ENCODE measurements around the gene FILIP1.
A peak's percentile ranks its signal among the peaks of the same experiment; 100 is the strongest.

FILIP1 gene

DNA sequence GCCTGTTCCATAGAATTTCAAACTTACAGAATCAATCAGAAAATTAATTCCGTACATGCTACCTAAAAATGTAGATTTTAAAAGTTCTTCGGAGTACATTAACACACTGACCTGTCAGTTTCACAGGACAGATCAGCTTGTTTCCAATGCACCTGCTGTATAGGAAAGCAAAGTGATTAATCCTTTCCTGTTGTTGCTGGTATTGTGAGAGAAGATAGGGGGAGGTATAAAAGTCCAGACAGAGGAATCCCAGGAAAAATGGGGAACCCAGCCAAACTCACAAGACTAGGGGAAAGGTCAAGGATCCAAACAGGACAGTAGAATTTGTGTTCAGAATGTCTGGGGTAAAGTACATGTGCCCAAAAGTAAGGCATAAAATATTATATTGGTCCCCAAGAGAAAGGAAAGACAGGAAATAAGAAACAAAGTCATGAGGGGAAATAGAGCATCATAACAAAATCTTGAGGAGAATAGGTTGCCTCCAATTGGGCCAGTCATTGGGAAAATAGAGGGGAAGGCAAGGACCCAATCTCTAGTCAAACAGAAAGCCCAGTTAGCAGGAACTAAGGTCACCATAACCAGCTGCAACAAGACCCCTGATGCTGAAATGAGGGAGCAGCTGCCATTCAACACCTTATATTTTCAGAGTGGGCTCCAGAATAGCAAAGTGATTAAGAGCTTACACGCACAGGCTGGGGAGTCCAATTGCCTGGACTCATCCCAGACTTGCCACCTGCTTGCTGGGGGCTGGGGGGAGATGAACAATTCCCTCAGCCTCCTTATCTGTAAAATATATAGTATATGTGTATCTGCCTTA lies 10.3 kb downstream of the FILIP1 start:
- H3K36me3 ChIP-seq (ENCODE audit: control insufficient read depth in 5 of 5, insufficient read depth in 5 of 5, low read length in 5 of 5): no peaks in the 10 kb centered on the region
- H3K9ac ChIP-seq (ENCODE audit: low read length in 5 of 5): no peak overlapping the region
- H3K4me1 ChIP-seq (ENCODE audit: control insufficient read depth in 5 of 5, insufficient read depth in 5 of 5, low read length in 5 of 5): peaks cover 4 to 52% (median 29%) of the 10 kb centered on the region in 5 donors
- H3K9me3 ChIP-seq (ENCODE audit: control insufficient read depth in 5 of 5, low read length in 5 of 5): no peaks in the 10 kb centered on the region
- H3K27me3 ChIP-seq (ENCODE audit: control insufficient read depth in 5 of 5, insufficient read depth in 4 of 5, low read length in 5 of 5): no peaks in the 10 kb centered on the region
- no peak overlapping the region for H3K4me3 ChIP-seq (ENCODE audit: low read depth in 1 of 5, low read length in 5 of 5)
- peak overlapping the region; percentile 15 for H3K27ac ChIP-seq (ENCODE audit: low read depth, low read length)

DNA sequence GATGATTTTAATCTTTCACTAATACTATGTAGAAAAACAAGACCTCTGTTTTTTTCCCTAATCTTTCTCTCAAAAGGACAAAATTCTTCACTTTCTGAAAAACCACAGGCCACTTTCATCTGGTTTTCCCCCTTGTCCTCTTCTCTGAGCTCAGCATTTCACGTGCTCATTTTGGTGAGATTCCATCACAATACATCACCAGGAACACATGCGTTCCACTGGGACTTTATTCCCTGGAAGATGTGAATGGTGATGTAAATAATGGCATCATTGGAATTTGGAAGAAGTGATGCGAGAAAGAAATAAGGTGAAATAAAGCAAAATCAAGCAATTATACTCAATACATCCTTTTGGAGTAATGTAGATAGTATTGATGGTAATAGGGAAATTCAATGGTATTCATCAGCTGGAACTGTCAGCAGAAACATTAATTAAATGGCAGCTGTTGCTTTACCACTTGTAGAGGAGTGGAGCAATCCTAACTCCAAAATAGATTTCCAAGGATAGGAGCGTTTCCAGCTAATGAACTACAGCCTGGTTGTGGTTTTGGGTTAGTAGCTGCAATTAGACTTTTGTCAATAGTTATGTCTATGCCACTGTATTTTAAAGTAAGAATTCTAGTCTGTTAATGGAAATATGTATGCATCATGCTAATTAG lies 11.5 kb downstream of the FILIP1 start:
- Histone ChIP-seq H3K4me1 (ENCODE audit: control insufficient read depth in 5 of 5, insufficient read depth in 5 of 5, low read length in 5 of 5) (peaks cover 4 to 43% (median 22%) of the 10 kb centered on the region in 5 donors), H3K4me3 (ENCODE audit: low read depth in 1 of 5, low read length in 5 of 5) (no peak overlapping the region), H3K36me3 (ENCODE audit: control insufficient read depth in 5 of 5, insufficient read depth in 5 of 5, low read length in 5 of 5) (no peaks in the 10 kb centered on the region), H3K27ac (ENCODE audit: low read depth, low read length) (peak overlapping the region; percentile 63), H3K9me3 (ENCODE audit: control insufficient read depth in 5 of 5, low read length in 5 of 5) (no peaks in the 10 kb centered on the region), H3K27me3 (ENCODE audit: control insufficient read depth in 5 of 5, insufficient read depth in 4 of 5, low read length in 5 of 5) (no peaks in the 10 kb centered on the region), H3K9ac (ENCODE audit: low read length in 5 of 5) (no peak overlapping the region)

DNA sequence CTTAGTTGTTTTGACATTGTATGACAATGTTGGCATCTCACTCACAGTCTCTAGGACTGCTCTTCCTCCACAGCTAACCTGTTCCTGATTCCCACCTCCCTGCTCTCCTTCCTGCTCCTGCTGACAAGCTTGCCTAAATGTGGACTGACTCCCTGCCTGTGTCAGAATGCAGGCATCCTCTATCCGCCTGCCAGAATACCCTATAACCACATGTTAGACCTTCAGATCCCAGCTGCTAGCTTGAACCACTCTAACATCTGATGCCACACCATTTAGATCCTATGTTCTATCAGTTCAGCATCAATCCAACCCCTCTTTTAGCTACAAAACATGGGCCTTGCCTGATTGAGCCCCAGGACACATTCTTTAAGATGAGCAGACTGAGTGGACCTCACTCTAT lies 12.2 kb downstream of the FILIP1 start:
- Histone ChIP-seq H3K4me1 (ENCODE audit: control insufficient read depth in 5 of 5, insufficient read depth in 5 of 5, low read length in 5 of 5) (peaks cover 4 to 40% (median 22%) of the 10 kb centered on the region in 5 donors), H3K27me3 (ENCODE audit: control insufficient read depth in 5 of 5, insufficient read depth in 4 of 5, low read length in 5 of 5) (no peaks in the 10 kb centered on the region), H3K27ac (ENCODE audit: low read depth, low read length) (peak overlapping the region; percentile 63)

DNA sequence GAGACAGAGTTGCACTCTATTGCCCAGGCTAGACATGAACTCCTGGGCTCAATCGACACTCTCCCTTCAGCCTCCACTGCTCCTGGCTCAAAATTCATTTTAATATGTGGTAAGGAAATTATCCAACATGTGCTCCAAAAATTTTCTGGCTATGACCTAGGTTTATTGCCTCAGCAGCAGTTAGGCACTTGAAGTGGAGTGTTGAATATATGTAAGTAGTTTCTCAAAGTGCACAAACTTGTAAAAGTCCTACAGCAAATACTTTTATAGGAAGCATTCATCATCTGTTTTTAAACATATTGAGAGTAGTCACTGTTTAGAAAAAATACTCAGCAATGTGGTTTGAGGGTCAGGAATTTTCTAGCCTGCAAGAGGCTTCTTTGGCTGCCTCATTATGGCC lies 13.2 kb downstream of the FILIP1 start:
- H3K27me3 ChIP-seq (ENCODE audit: control insufficient read depth in 5 of 5, insufficient read depth in 4 of 5, low read length in 5 of 5): no peaks in the 10 kb centered on the region
- no peaks in the 10 kb centered on the region for H3K36me3 ChIP-seq (ENCODE audit: control insufficient read depth in 5 of 5, insufficient read depth in 5 of 5, low read length in 5 of 5)
- peaks cover 4 to 40% (median 22%) of the 10 kb centered on the region in 5 donors for H3K4me1 ChIP-seq (ENCODE audit: control insufficient read depth in 5 of 5, insufficient read depth in 5 of 5, low read length in 5 of 5)
- no peak overlapping the region for H3K9ac ChIP-seq (ENCODE audit: low read length in 5 of 5)
- H3K27ac ChIP-seq (ENCODE audit: low read depth, low read length): no peak overlapping the region
- H3K9me3 ChIP-seq (ENCODE audit: control insufficient read depth in 5 of 5, low read length in 5 of 5): no peaks in the 10 kb centered on the region
- H3K4me3 ChIP-seq (ENCODE audit: low read depth in 1 of 5, low read length in 5 of 5): no peak overlapping the region

More for the DNA sequence above, 12.2 kb downstream of the FILIP1 start:
- Histone ChIP-seq H3K9me3 (ENCODE audit: control insufficient read depth in 5 of 5, low read length in 5 of 5) (no peaks in the 10 kb centered on the region), H3K4me3 (ENCODE audit: low read depth in 1 of 5, low read length in 5 of 5) (no peak overlapping the region), H3K36me3 (ENCODE audit: control insufficient read depth in 5 of 5, insufficient read depth in 5 of 5, low read length in 5 of 5) (no peaks in the 10 kb centered on the region), H3K9ac (ENCODE audit: low read length in 5 of 5) (peak overlapping the region in 1 of 5 donors; percentile 39)

DNA sequence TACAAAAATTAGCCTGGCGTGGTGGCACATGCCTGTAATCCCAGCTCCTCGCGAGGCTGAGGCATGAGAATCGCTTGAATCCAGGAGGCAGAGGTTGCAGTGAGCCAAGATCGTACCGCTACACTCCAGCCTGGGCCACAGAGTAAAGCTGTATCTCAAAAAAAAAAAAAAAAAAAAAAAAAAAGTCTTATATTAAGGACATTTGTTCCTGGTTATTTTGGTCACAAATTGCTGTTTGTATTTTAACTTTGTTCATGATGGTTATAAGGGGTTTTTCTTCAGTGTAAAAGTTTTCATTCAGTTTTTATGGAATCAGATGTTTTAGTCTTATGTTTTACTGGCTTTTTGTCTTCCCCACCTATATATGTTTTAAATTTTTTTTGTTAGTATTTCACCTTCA lies 13.9 kb downstream of the FILIP1 start:
- H3K9me3 ChIP-seq (ENCODE audit: control insufficient read depth in 5 of 5, low read length in 5 of 5): no peaks in the 10 kb centered on the region
- H3K27ac ChIP-seq (ENCODE audit: low read depth, low read length): no peak overlapping the region
- H3K4me1 ChIP-seq (ENCODE audit: control insufficient read depth in 5 of 5, insufficient read depth in 5 of 5, low read length in 5 of 5): peaks cover 4 to 40% (median 22%) of the 10 kb centered on the region in 5 donors
- no peak overlapping the region for H3K9ac ChIP-seq (ENCODE audit: low read length in 5 of 5)
- no peaks in the 10 kb centered on the region for H3K27me3 ChIP-seq (ENCODE audit: control insufficient read depth in 5 of 5, insufficient read depth in 4 of 5, low read length in 5 of 5)
- no peak overlapping the region for H3K4me3 ChIP-seq (ENCODE audit: low read depth in 1 of 5, low read length in 5 of 5)
- H3K36me3 ChIP-seq (ENCODE audit: control insufficient read depth in 5 of 5, insufficient read depth in 5 of 5, low read length in 5 of 5): no peaks in the 10 kb centered on the region

DNA sequence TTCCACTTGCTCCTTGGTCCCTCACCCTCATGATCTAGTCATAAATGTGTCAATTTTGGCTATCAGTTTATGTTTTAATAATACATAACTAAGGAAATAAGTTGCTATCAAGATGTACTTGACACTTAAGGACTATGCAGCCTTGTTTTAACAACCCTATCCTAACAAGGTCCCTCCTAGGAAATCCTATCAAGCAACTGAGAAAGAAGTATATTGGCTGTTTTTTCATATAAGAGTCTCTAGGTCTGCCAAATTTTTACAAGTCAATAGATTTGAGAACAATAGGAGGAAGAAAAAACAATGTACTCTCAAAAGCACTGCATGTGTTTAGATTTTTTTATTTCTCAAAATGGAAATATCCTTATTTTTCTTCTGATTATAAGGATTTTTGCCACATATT lies 14.7 kb downstream of the FILIP1 start:
- Histone ChIP-seq H3K9ac (ENCODE audit: low read length in 5 of 5) (no peak overlapping the region), H3K27me3 (ENCODE audit: control insufficient read depth in 5 of 5, insufficient read depth in 4 of 5, low read length in 5 of 5) (no peaks in the 10 kb centered on the region), H3K36me3 (ENCODE audit: control insufficient read depth in 5 of 5, insufficient read depth in 5 of 5, low read length in 5 of 5) (no peaks in the 10 kb centered on the region), H3K4me3 (ENCODE audit: low read depth in 1 of 5, low read length in 5 of 5) (no peak overlapping the region), H3K27ac (ENCODE audit: low read depth, low read length) (no peak overlapping the region), H3K9me3 (ENCODE audit: control insufficient read depth in 5 of 5, low read length in 5 of 5) (no peaks in the 10 kb centered on the region), H3K4me1 (ENCODE audit: control insufficient read depth in 5 of 5, insufficient read depth in 5 of 5, low read length in 5 of 5) (peaks cover 4 to 40% (median 22%) of the 10 kb centered on the region in 5 donors)

DNA sequence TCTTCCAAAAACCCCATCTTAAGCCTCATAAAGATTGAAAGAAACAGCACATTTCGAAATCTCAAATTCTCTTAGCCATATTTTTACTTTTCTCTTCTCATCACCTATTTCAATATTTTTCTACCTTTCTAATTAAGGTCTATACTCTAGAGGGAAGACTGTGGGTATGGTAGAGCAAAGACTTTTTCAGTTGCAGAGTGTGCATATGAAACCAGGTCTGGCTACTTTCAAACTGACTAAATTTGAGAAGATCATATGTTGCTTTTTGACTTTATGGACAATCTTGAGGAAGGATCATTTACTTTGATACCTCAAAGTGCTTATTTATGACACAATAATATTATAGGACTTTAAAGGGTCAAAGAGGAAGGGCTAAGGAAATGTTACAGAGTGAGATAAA lies 20.7 kb downstream of the FILIP1 start:
- peaks cover 0 to 2% (median 0%) of the 10 kb centered on the region in 5 donors for H3K4me1 ChIP-seq (ENCODE audit: control insufficient read depth in 5 of 5, insufficient read depth in 5 of 5, low read length in 5 of 5)
- H3K4me3 ChIP-seq (ENCODE audit: low read depth in 1 of 5, low read length in 5 of 5): no peak overlapping the region
- no peaks in the 10 kb centered on the region for H3K27me3 ChIP-seq (ENCODE audit: control insufficient read depth in 5 of 5, insufficient read depth in 4 of 5, low read length in 5 of 5)
- H3K9ac ChIP-seq (ENCODE audit: low read length in 5 of 5): no peak overlapping the region
- no peaks in the 10 kb centered on the region for H3K36me3 ChIP-seq (ENCODE audit: control insufficient read depth in 5 of 5, insufficient read depth in 5 of 5, low read length in 5 of 5)
- no peak overlapping the region for H3K27ac ChIP-seq (ENCODE audit: low read depth, low read length)
- no peaks in the 10 kb centered on the region for H3K9me3 ChIP-seq (ENCODE audit: control insufficient read depth in 5 of 5, low read length in 5 of 5)

DNA sequence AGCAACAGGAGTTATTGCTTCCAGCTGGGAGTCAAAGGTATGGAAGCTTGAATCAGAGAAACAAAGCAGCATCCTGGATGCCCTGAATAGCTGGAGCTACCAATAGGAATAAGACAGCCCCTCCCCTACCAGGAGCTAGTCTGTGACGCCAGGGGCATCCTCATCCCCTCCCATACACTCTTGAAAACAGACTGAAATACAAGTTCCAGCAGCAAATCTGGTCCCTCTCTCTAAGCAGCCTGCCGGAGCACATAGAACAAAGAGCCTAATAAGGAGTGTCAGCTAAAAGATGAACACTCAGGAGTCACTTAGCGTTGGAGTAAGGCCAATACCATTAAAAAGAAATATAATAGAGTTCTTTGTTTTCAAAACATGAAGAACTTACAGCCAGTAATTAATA lies 25.6 kb downstream of the FILIP1 start:
- H3K27me3 ChIP-seq (ENCODE audit: control insufficient read depth in 5 of 5, insufficient read depth in 4 of 5, low read length in 5 of 5): peaks cover 0 to 1% (median 0%) of the 10 kb centered on the region in 5 donors
- H3K36me3 ChIP-seq (ENCODE audit: control insufficient read depth in 5 of 5, insufficient read depth in 5 of 5, low read length in 5 of 5): no peaks in the 10 kb centered on the region
- H3K4me3 ChIP-seq (ENCODE audit: low read depth in 1 of 5, low read length in 5 of 5): no peak overlapping the region
- H3K27ac ChIP-seq (ENCODE audit: low read depth, low read length): no peak overlapping the region
- H3K4me1 ChIP-seq (ENCODE audit: control insufficient read depth in 5 of 5, insufficient read depth in 5 of 5, low read length in 5 of 5): peaks cover 0 to 5% (median 0%) of the 10 kb centered on the region in 5 donors
- no peak overlapping the region for H3K9ac ChIP-seq (ENCODE audit: low read length in 5 of 5)
- H3K9me3 ChIP-seq (ENCODE audit: control insufficient read depth in 5 of 5, low read length in 5 of 5): no peaks in the 10 kb centered on the region

DNA sequence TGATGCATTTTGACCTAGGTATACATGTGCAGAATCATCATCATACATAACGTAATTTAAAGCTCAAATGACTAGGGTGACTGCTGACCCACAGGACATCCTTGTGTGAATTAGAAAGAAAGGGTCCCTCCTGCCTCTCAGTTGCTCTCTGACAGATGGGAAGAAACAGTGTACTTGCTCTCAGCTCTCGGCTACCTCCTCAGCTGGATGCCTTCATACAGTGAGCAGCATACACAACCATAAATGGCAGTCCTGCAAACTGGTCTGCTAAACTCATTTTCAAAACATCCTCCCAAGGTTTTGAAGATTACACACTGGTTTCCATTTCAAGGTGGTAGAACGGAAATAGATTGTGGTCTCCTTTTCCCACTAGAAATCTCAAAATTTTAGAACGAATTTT lies 26.3 kb downstream of the FILIP1 start:
- Histone ChIP-seq H3K4me1 (ENCODE audit: control insufficient read depth in 5 of 5, insufficient read depth in 5 of 5, low read length in 5 of 5) (peaks cover 0 to 5% (median 0%) of the 10 kb centered on the region in 5 donors), H3K27ac (ENCODE audit: low read depth, low read length) (no peak overlapping the region), H3K4me3 (ENCODE audit: low read depth in 1 of 5, low read length in 5 of 5) (no peak overlapping the region)

DNA sequence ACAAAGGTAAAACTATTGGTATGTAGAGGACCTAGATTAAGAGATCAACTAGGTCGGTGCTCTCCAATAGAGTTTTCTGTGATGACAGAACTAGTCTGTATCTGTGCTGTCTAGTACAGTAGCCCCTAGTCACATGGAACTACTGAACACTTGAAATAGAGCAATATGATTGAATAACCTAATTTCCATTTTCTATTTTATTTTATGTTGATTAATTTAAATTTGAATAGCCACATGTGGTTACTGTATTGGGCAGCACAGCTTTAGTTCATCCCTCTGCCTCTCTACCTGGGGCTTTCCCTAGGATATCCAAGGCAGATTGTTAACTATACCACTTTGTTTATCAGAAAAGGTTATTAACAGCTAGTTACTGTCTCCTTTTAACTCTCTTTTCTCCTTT lies 27.0 kb downstream of the FILIP1 start:
- Histone ChIP-seq H3K36me3 (ENCODE audit: control insufficient read depth in 5 of 5, insufficient read depth in 5 of 5, low read length in 5 of 5) (no peaks in the 10 kb centered on the region), H3K4me3 (ENCODE audit: low read depth in 1 of 5, low read length in 5 of 5) (no peak overlapping the region), H3K9ac (ENCODE audit: low read length in 5 of 5) (no peak overlapping the region), H3K9me3 (ENCODE audit: control insufficient read depth in 5 of 5, low read length in 5 of 5) (no peaks in the 10 kb centered on the region), H3K27ac (ENCODE audit: low read depth, low read length) (no peak overlapping the region), H3K4me1 (ENCODE audit: control insufficient read depth in 5 of 5, insufficient read depth in 5 of 5, low read length in 5 of 5) (peaks cover 0 to 5% (median 0%) of the 10 kb centered on the region in 5 donors), H3K27me3 (ENCODE audit: control insufficient read depth in 5 of 5, insufficient read depth in 4 of 5, low read length in 5 of 5) (peaks cover 0 to 2% (median 0%) of the 10 kb centered on the region in 5 donors)

More for the DNA sequence above, 26.3 kb downstream of the FILIP1 start:
- H3K9ac ChIP-seq (ENCODE audit: low read length in 5 of 5): no peak overlapping the region
- no peaks in the 10 kb centered on the region for H3K36me3 ChIP-seq (ENCODE audit: control insufficient read depth in 5 of 5, insufficient read depth in 5 of 5, low read length in 5 of 5)
- H3K9me3 ChIP-seq (ENCODE audit: control insufficient read depth in 5 of 5, low read length in 5 of 5): no peaks in the 10 kb centered on the region
- H3K27me3 ChIP-seq (ENCODE audit: control insufficient read depth in 5 of 5, insufficient read depth in 4 of 5, low read length in 5 of 5): peaks cover 0 to 2% (median 0%) of the 10 kb centered on the region in 5 donors

All from subcutaneous abdominal adipose tissue (tissue), 5 donors.